HG02623 (cell line): ENCODE measurements around the gene IRF2.
A peak's percentile ranks its signal among the peaks of the same experiment; 100 is the strongest.

Experiments
- ATAC-seq: cut with Tn5 transposase; IDR thresholded peaks from one replicate; pipeline ENCODE4 v1.9.1; 2021; ENCODE audit warnings: moderate library complexity; ENCODE audit not compliant: unreplicated experiment

IRF2 gene

DNA sequence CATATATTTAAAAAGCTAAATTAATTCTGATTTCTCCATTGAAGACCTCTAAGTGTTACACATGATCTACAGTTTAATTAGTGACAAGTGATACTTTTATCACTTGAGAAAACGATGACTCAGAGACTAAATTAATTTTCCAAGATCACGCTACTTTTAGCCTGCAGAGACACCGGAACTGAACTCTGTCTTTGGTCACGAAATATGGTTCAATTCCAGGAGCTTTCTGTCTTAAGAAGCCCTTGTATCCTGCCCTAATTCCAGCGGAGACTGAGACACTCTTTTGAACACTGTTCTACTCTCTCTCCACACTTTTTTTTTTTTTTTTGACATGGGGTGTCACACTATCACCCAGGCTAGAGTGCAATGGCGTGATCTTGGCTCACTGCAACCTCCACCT, 63.6 kb downstream of the IRF2 start:
- ATAC-seq, result no peak

DNA sequence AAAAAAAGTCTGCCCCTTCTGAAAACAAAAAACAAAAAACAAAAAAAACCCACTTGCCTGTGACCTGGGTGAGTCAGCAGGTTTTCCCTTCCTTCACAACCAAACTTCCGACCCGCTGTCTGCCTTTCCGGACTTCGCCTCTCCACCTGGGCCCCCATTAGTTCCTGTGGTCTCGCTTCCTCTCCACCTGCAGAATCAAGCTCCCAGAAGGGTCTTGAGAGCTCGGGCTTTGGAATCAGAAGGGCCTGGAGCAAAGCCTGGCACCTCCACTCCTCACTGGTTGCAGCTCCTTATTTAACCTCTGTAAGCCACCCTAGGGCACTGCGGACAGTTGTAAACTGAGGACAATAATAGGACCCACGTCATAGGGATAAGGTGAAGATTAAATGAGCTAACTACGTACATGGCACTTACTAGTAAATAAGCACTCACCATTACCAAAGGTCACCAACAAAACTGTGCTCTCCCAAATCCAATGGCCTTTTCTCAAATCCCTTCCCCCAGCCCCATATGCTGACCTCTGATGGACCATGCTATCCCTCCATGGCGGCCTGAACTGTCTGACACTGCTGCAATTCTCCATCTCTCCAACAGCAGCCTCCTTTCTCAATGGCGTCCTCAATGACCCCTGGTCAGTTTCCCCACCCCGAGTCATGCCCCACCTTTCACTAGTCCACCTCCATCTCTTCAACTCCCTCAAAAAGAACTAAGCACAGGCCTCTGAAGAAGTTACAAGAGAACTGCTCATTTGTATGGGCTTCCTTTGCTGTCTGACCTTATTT, 64.2 kb downstream of the IRF2 start:
- ATAC-seq, result peak; percentile 47

DNA sequence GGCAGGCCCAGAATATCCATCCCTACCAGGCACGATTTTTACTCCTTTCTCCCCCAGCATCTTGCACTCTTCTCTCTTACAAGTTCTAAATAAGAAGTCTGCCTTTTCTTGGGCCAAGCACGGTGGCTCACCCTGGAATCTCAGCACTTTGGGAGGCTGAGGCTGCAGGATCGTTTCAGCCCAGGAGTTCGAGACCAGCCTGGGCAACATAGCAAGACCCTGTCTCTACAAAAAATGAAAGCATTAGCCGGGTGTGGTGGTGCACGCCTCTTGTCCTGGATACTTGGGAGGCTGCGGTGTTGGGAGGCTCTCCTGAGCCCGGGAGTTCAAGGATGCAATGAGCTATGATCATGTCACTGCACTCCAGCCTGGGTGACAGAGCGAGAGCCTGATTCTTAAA, 64.8 kb downstream of the IRF2 start:
- ATAC-seq, result no peak

DNA sequence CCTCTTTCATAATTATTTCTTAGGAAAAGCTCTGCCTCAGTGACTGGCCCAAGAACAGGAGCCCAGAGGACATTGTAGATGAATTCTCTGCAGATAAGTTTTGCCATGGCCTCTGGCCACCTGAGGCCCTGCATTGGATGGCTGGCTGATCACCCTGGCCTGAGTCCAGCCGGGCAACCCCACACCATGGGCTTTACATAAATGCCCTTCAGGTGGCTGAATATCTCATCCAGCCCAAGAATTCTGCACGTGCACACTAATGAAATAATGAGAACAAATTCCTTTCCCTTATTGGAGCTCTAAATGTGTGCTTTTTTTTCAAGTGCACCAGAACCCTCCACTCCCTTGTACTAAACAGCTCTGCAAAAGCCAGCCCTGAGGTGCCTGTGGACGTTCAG, 65.7 kb downstream of the IRF2 start:
- no peak for ATAC-seq

DNA sequence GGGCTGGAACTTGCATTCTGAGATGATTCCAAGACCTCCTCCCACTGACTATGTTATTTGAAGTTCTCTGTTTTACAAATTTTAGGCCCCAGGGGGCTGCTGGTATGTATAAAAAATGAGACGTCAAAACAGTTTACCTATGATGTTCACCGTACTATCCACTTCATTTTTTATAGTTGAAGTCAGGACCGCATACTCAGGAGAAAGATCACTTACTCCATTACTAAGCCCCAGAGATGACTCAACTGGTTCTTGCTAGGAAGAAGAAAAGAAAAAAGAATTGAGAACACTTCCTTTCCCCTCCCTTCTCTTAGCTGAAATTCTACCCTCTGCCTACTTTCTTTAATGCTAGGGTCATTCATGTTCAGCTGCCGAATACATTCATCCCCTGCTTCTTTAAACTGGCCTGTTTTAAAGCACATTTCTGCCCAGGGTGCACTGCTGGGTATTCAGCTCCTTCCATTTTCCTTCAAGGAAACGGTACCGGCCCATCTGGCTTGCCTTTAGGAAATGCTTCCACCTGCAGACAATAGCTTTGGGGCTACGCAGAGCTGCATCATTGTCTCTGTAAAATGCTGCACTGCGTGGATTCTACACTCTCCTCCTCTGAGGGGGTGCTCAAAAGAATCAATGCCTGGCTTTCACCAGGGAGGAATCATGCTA, 66.2 kb downstream of the IRF2 start:
- no peak for ATAC-seq

DNA sequence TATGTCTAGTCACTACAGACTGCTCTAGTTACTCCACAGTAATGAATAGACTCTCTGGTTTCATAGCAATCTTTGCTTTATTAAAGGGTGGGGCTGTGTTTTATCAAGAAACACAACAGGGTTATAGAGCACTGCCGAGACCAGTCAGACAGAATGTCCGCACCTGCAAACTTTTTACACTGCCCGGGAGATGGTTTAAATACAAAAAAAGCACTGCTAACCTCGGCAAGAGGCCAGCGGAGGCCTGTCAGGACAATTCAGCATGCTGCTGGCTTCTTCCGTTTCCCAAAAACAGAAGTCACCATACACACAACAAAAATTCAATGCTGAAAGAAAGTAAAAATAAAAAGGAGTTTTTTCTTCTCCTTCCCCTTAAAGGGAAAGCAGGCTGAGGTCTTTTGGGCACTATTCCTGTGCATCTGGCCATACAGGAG, 67.4 kb downstream of the IRF2 start:
- no peak for ATAC-seq

DNA sequence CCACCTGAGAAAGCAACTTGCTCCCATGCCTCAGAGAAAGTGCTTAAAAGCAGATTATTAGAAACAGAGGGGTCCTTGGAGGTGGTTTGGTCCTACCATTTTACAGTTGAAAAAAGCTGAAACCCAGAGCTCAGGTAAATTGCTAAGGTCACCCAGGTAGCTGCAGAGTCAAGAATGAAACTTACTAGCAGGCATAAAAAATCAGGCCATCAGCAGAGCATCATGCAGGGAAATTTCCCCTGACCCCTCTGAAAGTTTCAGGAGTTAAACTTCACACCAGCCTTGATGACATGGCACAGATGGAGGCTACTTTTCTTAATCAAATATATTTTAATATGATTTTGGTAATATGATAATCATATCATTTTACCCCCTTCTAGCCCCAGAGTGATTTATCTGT, 70.3 kb downstream of the IRF2 start:
- no peak for ATAC-seq

DNA sequence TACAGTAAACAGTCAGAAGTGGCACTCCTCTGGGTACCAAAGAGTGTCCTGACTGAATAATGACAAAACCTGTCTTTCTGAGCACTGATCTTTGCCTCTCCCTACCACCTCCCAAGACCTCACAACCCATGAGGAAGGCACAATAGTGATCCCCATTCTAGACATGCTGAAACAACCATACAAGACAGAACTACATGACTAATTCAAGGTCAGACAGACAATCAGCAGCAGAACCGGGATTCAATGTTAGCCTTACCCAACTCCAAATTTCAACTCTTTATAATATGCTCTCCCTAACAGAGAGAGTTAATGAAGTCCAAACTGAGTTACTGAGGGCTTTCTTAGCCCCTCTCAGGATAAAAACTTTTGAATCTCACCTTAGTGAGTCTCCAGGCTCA, 71.0 kb downstream of the IRF2 start:
- ATAC-seq, result no peak

DNA sequence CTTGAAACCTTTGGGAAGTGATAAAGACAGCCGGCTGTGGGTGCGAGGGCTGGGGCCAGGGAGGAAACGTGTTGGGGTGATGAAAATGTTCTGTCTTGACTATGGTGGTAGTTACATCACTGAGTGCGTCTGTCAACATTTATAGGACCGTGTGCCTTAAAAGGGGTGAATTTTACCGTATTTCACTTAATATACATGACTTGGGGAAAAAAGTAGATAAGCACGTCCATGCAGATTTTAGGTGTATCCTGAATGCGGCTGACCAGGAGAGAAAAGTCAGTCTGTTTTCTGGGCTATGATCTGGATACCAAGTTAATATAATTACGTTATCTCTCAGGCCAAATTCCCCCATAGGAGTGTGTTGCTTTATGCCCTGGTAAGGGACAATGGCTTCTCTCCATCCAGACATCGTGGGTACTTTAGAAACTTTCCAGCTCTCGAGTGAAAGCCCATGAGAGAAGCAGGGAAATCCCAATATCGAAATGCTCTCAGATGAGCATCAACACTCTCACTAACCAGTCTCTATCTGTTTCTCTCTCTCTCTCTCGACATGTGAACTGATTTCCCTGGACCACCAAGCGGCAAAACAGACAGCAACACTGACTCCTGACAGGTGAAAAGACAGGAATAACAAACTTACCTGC, 71.5 kb downstream of the IRF2 start:
- no peak for ATAC-seq

DNA sequence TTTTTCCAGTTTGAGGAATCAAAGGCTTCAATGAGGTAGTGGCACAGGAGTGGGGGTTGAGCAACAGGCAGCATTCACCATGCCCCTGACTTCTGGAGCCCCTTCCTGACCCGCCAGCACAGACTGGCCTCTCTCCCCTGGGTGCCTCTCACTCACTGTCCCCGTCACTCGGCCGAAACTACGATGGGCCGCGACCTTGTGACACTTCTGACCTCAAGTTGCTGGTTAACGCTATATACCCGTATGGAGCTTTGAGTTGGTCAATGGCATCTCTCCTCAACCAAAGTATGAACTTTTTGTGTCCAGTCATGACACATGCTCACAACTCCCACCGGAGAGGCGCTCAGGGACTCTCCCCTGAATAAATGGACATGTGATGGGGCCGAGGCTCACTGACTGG, 72.1 kb downstream of the IRF2 start:
- no peak for ATAC-seq

DNA sequence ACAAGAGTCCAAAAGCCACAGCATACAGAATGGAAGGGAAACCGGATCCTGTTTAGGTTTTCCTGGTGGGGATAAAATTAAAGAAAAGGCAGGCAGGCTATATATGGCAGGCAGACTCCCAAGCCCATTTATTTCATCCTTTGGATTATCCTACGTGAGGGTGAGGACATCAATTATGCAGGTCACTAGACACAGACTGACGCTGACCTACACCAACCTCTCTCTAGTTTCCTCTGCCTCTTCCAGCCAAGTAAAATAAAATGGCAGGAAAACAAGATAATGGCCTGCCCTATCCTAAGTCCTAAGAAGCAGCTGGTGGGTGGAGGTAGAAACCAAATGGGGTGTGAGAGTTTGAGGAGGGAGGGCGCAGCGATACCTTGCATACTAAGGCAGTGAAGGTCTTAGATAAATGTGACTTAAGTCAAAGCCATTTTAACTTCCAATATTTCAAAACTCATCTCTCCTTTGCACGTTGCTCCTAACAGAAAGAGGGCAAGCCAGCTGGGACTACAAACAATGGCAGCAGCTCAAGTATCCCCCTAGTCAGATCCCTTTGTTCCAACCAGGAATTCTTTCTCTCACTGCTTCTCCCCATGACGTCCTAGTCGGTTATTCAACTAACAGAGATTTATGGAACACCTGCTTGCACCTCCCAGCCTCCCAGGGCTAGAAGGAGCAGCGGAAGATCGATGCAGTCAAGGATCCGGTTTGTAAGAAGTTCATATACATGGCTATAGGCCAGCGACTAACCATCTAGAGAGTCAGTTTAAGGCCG, 72.8 kb downstream of the IRF2 start:
- ATAC-seq, result no peak

DNA sequence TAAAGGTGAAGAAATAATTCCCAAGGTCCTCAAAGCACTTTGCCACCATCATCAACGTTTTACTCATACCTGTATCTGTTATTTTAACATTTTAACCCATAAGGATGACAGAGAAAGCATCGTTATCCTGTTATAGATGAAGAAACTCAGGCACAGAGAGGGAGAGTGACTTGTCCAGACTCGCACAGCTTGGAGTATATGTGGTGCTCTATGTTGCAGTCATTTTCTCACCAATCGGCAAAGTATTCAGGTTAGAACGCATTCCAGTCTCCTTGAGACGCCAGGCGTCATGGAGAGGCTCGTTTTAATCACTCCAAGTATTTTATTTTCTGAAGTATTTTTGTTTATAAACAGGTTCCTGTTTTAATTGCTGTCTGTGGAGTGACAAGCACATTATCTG, 73.5 kb downstream of the IRF2 start:
- no peak for ATAC-seq

DNA sequence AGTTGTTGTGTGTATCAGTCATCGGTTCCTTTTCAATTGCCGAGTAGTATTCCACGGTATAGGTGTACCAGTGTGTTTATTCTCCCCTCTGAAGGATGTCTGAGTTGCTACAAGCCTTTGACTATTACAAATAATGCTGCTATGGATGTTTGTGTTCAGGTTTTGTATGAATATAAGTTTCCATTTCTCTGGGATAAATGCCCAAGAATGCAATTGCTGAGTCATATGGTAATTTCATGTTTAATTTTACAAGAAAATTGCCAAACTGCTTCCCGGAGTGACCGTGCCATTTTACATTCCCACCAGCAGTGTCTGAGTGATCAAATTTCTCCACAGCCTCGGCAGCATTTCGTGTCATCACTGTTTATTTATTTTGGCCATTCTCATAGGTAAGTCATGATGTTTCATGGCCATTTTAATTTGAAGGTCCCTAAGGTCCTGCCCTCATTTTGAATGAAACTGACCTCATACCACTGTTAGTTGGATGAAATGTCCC, 73.9 kb downstream of the IRF2 start:
- no peak for ATAC-seq

DNA sequence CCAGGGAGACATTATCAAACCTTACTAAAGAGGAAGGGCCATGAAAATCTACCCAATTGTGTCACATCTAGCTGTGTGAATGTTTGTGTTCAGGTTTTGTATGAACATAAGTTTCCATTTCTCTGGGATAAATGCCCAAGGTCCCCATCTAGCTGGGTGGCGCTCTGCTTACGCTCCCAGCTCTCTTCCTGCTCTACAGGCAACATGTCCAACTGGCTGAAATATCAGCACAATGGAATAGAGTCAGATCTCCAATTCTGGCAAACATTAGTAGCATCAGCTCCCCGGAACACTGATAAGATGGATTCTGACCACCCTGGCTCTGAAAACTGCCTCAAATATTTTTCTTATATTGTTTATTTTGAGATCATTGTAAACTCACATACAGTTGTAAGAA, 74.8 kb downstream of the IRF2 start:
- no peak for ATAC-seq

DNA sequence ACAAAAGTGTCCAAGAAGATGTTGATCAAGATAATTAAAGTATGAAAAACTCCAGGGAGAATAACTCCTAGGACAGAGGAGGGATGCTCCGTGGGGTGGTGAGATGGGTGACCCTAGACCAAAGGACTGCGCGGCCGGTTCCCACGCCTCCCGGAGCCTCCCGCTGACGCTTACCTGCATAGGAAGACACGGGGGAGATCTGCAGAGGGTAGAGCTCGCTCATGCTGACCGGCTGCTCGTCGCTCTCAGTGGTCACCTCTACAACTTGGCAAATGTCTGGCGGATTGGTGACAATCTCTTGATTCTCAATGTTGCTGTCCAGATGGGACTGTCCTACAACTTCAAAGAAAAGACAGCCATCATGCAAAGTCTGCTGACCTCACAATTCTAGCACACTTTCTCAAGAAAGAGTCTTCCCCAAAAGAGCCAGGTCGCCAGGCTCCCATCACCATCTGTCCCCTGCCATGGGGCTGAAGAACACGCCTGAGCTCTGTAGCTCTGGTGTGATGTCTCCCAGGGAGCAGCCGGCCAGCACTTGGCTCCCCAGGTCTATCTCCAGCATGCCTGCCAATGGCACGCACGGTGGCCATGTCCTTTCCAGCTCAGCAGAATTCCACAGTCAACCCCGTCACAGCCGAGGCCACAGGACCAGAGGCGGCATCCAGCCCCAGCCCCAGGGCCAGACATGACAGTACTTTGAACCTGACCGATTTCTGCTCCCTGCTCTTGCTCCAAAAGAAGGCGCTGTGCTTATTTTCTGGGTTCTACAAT, 75.4 kb downstream of the IRF2 start:
- no peak for ATAC-seq

DNA sequence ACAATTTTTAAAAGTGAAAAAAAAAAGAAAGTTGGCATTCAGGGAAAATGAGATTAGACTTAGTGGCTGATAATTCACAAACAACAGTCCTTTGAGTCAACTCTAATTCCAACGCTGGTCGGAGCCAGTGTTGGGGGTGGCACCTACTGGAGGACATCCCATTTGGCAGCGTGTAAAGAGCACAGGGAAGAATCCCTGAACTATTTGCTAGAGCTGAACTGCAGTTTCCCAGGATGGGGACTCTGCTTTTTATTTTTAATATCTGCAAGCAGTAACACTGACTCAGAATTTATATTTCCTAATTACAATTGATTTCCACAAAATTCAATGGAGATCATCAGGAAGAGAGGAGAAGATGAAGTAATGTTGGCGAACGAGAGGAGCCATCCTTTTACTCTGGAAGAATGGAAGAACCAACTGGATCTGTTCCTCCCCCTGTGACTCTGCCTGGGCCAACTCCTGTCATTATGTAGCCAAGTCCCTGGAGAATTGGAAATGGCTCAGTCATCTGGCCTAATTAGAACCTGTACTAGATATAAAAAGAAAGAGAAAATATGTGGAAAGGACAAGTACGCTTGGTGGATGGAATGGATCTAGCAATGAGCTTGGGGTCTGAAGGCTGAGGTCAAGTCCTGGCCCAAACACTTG, 76.7 kb downstream of the IRF2 start:
- ATAC-seq, result no peak

DNA sequence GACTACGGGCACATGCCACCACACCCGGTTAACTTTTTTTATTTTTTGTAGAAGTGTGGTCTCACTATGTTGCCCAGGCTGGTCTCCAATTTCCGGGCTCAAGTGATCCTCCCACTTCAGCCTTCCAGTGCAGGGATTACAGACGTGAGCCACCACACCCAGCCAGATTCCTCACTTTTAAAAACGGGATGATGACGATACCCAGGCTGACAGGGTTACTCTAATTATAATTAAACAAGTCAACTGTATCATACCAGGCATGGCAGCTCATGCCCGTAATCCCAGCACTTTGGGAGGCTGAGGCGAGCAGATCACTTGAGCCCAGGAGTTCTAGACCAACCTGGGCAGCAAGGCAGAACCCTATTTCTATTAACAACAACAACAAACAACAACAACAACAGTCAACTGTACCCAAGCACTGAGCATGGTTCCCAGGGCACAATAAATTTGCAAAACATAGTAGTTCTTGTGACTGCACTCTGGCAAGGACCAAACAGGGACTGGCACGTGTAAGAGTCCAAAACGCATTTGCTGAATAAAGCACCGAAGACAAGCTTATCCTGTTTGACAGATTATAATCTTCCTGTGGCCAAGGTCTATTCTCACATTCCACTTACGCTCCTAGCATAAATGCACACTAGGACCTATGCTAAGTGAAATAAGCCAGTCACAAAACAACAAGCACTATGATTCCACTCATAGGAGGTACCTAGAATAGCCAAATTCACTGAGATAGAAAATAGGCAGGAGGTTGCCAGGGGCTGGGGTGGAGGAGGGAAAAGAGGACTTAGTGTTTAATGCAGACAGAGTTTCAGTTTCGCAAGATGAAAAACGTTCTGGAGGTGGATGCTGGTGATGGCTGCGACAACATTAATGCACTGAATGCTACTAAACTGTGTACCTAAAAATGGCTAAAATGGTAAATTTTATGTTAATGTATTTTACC, 77.5 kb downstream of the IRF2 start:
- ATAC-seq, result no peak

DNA sequence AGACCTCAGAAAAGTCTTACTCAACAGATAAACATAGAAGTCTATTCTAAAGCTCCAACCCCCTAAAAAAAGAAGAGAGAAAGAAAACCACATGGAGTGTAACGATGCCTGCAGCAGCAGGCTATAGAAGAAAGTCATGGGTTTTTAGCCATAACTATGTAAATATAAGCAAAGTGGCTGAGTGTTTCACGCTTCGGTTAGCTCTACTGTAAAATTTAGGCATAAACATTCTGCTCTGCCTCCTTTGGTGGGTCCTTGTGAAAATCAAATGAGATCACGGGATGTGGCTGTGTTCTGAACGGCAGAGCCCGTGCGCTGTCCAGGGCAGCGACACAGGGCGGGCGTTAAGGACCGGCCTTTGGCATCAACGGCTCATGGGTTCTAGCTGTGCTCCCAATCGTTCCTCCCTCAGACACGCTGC, 78.4 kb downstream of the IRF2 start:
- ATAC-seq, result peak; percentile 78

DNA sequence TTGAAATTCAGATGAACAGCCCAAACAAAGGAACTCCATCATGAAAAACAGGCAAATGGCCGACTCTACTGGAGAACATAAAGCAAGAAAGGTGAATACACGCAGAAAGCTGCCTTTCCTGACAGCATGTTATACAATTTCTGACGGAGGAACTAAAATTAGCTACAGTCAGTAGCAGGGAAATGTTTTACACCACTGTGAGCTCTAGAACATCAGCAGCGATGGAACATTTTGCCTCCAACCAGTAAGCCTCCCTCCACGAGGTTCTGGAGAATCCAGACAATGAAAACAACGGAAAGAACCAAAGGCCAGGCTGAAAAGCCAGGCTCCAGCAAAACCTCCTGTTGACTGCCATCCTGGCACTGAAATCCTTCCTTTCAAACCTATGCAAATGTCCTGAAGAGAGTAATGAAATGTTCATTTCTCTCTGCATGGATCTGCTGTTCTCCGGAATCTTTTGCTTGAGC, 78.9 kb downstream of the IRF2 start:
- ATAC-seq, result no peak
